Mesothelial cell of epicardium (in vitro differentiated cells): Measurements from ENCODE around the gene EPB41L4A. TPM values are rescaled to one million over a fixed set of nuclear protein-coding genes. Genes with fewer than 3 reads are reported as not detected.

ENCODE experiments used
- DNase-seq, 2 experiments: peaks; one replicate each; pipeline ENCODE4 v3.0.0; 2021; ENCODE audit warnings: low spot score in 2 of 2; ENCODE audit not compliant: unreplicated experiment in 2 of 2
- H3K27ac Mint-ChIP-seq: 2 replicates; pipeline ENCODE4 v1.8.0; 2021; ENCODE audit warnings: mixed read lengths
- H3K27me3 Mint-ChIP-seq: 2 replicates; pipeline ENCODE4 v1.8.0; 2021; ENCODE audit warnings: low read depth, mixed read lengths
- H3K36me3 Mint-ChIP-seq: 2 replicates; pipeline ENCODE4 v1.8.0; 2021; ENCODE audit warnings: mixed read lengths
- H3K4me1 Mint-ChIP-seq: 2 replicates; pipeline ENCODE4 v1.8.0; 2021; ENCODE audit warnings: mixed read lengths
- H3K4me3 Mint-ChIP-seq: 2 replicates; pipeline ENCODE4 v1.8.0; 2021; ENCODE audit warnings: mild to moderate bottlenecking, moderate library complexity, mixed read lengths
- H3K9me3 Mint-ChIP-seq: 2 replicates; pipeline ENCODE4 v1.8.0; 2021; ENCODE audit warnings: mixed read lengths
- CTCF ChIP-seq: fragments of 200-600 bp; sonication (generic); IDR thresholded peaks from one replicate; pipeline ENCODE4 v1.5.0; 2021; ENCODE audit warnings: antibody characterized with exemption; ENCODE audit not compliant: unreplicated experiment
- total RNA-seq: library from RNA; stranded (reverse); gene quantifications from 3 replicates; pipeline ENCODE4 v1.2.1, GENCODE V29; 2021

EPB41L4A gene
- total RNA-seq, 1 donor from 2014 or later, result 39.3 TPM

- Mint-ChIP-seq H3K27ac (peak overlapping the region; percentile 14), H3K36me3 (no peaks in the 10 kb centered on the region), H3K4me1 (peaks cover 54% of the 10 kb centered on the region), H3K4me3 (no peak overlapping the region), H3K9me3 (no peaks in the 10 kb centered on the region), H3K27me3 (no peaks in the 10 kb centered on the region)
- TF ChIP-seq CTCF, result no peak
- DNase-seq, result no peak
Observed at GRCh38 chr5:112329419-112330090, 89.5 kb downstream of the EPB41L4A start.

- TF ChIP-seq CTCF, result no peak
- H3K9me3 Mint-ChIP-seq, result peaks cover 4% of the 10 kb centered on the region
- H3K27me3 Mint-ChIP-seq, result no peaks in the 10 kb centered on the region
- peak overlapping the region; percentile 45 for H3K27ac Mint-ChIP-seq
- DNase-seq, result no peak
- peaks cover 2% of the 10 kb centered on the region for H3K36me3 Mint-ChIP-seq
- peaks cover 44% of the 10 kb centered on the region for H3K4me1 Mint-ChIP-seq
- H3K4me3 Mint-ChIP-seq, result no peak overlapping the region
Observed at GRCh38 chr5:112323166-112323565, 95.9 kb downstream of the EPB41L4A start.

GRCh38 chr5:112320408-112320807 lies 98.7 kb downstream of the EPB41L4A start:
- Mint-ChIP-seq H3K4me1 (peaks cover 52% of the 10 kb centered on the region), H3K4me3 (no peak overlapping the region), H3K27me3 (no peaks in the 10 kb centered on the region), H3K36me3 (peaks cover 4% of the 10 kb centered on the region), H3K27ac (no peak overlapping the region), H3K9me3 (peaks cover 4% of the 10 kb centered on the region)
- DNase-seq, result no peak
- no peak for TF ChIP-seq CTCF

GRCh38 chr5:112318346-112318745 lies 100.7 kb downstream of the EPB41L4A start:
- Mint-ChIP-seq H3K27me3 (no peaks in the 10 kb centered on the region), H3K36me3 (peaks cover 2% of the 10 kb centered on the region), H3K27ac (peak overlapping the region; percentile 36), H3K9me3 (peaks cover 4% of the 10 kb centered on the region), H3K4me3 (no peak overlapping the region), H3K4me1 (peaks cover 51% of the 10 kb centered on the region)
- TF ChIP-seq CTCF, result no peak
- no peak for DNase-seq

GRCh38 chr5:112317866-112318265 lies 101.2 kb downstream of the EPB41L4A start:
- H3K27ac Mint-ChIP-seq, result peak overlapping the region; percentile 36
- no peak for DNase-seq
- H3K27me3 Mint-ChIP-seq, result no peaks in the 10 kb centered on the region
- peaks cover 50% of the 10 kb centered on the region for H3K4me1 Mint-ChIP-seq
- no peak for TF ChIP-seq CTCF
- no peak overlapping the region for H3K4me3 Mint-ChIP-seq
- H3K36me3 Mint-ChIP-seq, result peaks cover 2% of the 10 kb centered on the region
- peaks cover 4% of the 10 kb centered on the region for H3K9me3 Mint-ChIP-seq

GRCh38 chr5:112316731-112317130 lies 102.3 kb downstream of the EPB41L4A start:
- no peak for DNase-seq
- Mint-ChIP-seq H3K4me1 (peaks cover 55% of the 10 kb centered on the region), H3K27ac (peak overlapping the region; percentile 89), H3K36me3 (peaks cover 2% of the 10 kb centered on the region), H3K4me3 (no peak overlapping the region), H3K27me3 (no peaks in the 10 kb centered on the region), H3K9me3 (peaks cover 4% of the 10 kb centered on the region)
- no peak for TF ChIP-seq CTCF
